Prostate gland (tissue), 2 donors: Measurements from ENCODE around the gene RNF225. TPM values are rescaled to one million over a fixed set of nuclear protein-coding genes. Genes with fewer than 3 reads are reported as not detected.
"Not testable (repeated sequence)": the region's sequence is repeated elsewhere in the genome, so short reads cannot be mapped to it uniquely, and the experiment has no call there.

ENCODE experiments used
- DNase-seq: peaks from one replicate; pipeline ENCODE4 v3.0.0-alpha.2; 2019; ENCODE audit warnings: low spot score
- H3K27ac ChIP-seq, 2 donors: fragments of 200-600 bp; sonication (generic); 2 replicates each; pipeline ENCODE4 v1.5.1; 2017 to 2019
- H3K27me3 ChIP-seq: fragments of 200-600 bp; sonication (generic); replicated peaks from 2 replicates; pipeline ENCODE4 v1.5.1; 2019; ENCODE audit not compliant: insufficient read depth
- H3K36me3 ChIP-seq, 2 donors: fragments of 200-600 bp; sonication (generic); 1 replicate in 1 of 2; 2 replicates in 1 of 2; pipeline versions ENCODE4 v1.5.1 to v1.8.1; 2017 to 2019
- H3K4me1 ChIP-seq: fragments of 200-600 bp; sonication (generic); replicated peaks from 2 replicates; pipeline ENCODE4 v1.5.1; 2019
- H3K4me3 ChIP-seq, 2 donors: fragments of 200-600 bp; sonication (generic); 2 replicates each; pipeline ENCODE4 v1.5.1; 2017 to 2019
- H3K9me3 ChIP-seq: fragments of 200-600 bp; sonication (generic); 2 replicates; pipeline ENCODE4 v1.5.1; 2017
- CTCF ChIP-seq, 4 experiments: fragments of 200-600 bp in 2 of 4; fragments of 450-650 bp in 2 of 4; sonication (generic) in 2 of 4; IDR thresholded peaks; 1 replicate in 3 of 4; 2 replicates in 1 of 4; pipeline ENCODE4 v1.5.1; 2016 to 2019; ENCODE audit warnings: antibody characterized with exemption in 4 of 4, mild to moderate bottlenecking in 2 of 4, moderate library complexity in 2 of 4
- POLR2A ChIP-seq: fragments of 450-650 bp; IDR thresholded peaks from one replicate; pipeline ENCODE4 v1.6.1; 2016; ENCODE audit warnings: antibody characterized with exemption, mild to moderate bottlenecking
- POLR2AphosphoS5 ChIP-seq: sonication (generic); formaldehyde crosslinking; IDR thresholded peaks from one replicate; pipeline ENCODE4 v1.6.1; 2017; ENCODE audit warnings: antibody characterized with exemption
- WGBS: methylation state at CpG from one replicate; pipeline ENCODE4 v1.1.5; 2018; 5-methylcytosine and 5-hydroxymethylcytosine counted together
- intact Hi-C: fragments of 100-400 bp; cut with DNase I; formaldehyde crosslinking; loops from one replicate; pipeline ENCODE4 v1.14.2; 2022
- total RNA-seq, 2 donors: library from RNA; depleted of rRNA; stranded (reverse); fragments of >200 nt; gene quantifications; one replicate each; pipeline ENCODE4 v1.1.0, GENCODE V29; 2016

The RNF225 gene
- total RNA-seq = 1 to 10 TPM in 1 of 2 donors, under 1 TPM in 1; 0.62 to 7.0 TPM

- Histone ChIP-seq H3K36me3 (peaks cover 12 to 22% of the 10 kb centered on the region in 2 donors), H3K27ac (peak within 1 kb of the TSS; percentile 56 to 69), H3K27me3 (no peaks in the 10 kb centered on the region), H3K4me1 (no peaks in the 10 kb centered on the region), H3K9me3 (no peaks in the 10 kb centered on the region), H3K4me3 (peak within 1 kb of the TSS; percentile 10 to 36)
- WGBS = 21% methylated on average over 20 of the region's 21 CpGs
- intact Hi-C loops = no loop called here
- peak; percentile 89 for DNase-seq
- TF ChIP-seq POLR2AphosphoS5 = peak; percentile 96
- TF ChIP-seq CTCF (IDR thresholded peaks at IDR 0.05) = peak in 1 of 4 experiments; percentile 10
- TF ChIP-seq POLR2A = peak; percentile 87
Measured at GRCh38 chr19:58395220-58395978, at the start of gene RNF225. RNF225 (plus strand) TSS chr19:58395656; CDS start chr19:58396090, 434 bp downstream.

GRCh38 chr19:58346961-58347929 lies 48.2 kb upstream of the RNF225 start:
- TF ChIP-seq POLR2AphosphoS5 (peak; percentile 31), POLR2A (no peak), CTCF (IDR thresholded peaks at IDR 0.05) (no peak)
- Histone ChIP-seq H3K27ac (peak overlapping the region; percentile 62 to 66), H3K9me3 (no peaks in the 10 kb centered on the region), H3K4me3 (peak overlapping the region; percentile 44), H3K27me3 (peaks cover 3% of the 10 kb centered on the region), H3K4me1 (no peaks in the 10 kb centered on the region), H3K36me3 (no peaks in the 10 kb centered on the region)
- WGBS = 3% methylated on average over 60 of the region's 82 CpGs
- peak; percentile 18 for DNase-seq
- intact Hi-C loops = no loop called here

GRCh38 chr19:58348080-58348479 lies 47.4 kb upstream of the RNF225 start:
- intact Hi-C loops, H3K27me3 ChIP-seq, H3K36me3 ChIP-seq, H3K27ac ChIP-seq, DNase-seq, H3K4me1 ChIP-seq, H3K9me3 ChIP-seq: not testable (repeated sequence)
- peak overlapping the region; percentile 44 for H3K4me3 ChIP-seq
- WGBS = 25% methylated on average over 12 of the region's 12 CpGs

GRCh38 chr19:58349590-58349989 lies 45.9 kb upstream of the RNF225 start:
- Histone ChIP-seq H3K36me3 (no peaks in the 10 kb centered on the region), H3K9me3 (no peaks in the 10 kb centered on the region), H3K4me3 (no peak overlapping the region), H3K27ac (no peak overlapping the region), H3K4me1 (no peaks in the 10 kb centered on the region), H3K27me3 (peaks cover 3% of the 10 kb centered on the region)
- 38% methylated on average over 8 of the region's 8 CpGs for WGBS
- no peak for TF ChIP-seq CTCF (IDR thresholded peaks at IDR 0.05)
- TF ChIP-seq POLR2AphosphoS5 = no peak
- no peak for TF ChIP-seq POLR2A
- intact Hi-C loops = no loop called here
- DNase-seq = no peak
